Measurements from ENCODE around the gene SPATA46.

The SPATA46 gene

DNA sequence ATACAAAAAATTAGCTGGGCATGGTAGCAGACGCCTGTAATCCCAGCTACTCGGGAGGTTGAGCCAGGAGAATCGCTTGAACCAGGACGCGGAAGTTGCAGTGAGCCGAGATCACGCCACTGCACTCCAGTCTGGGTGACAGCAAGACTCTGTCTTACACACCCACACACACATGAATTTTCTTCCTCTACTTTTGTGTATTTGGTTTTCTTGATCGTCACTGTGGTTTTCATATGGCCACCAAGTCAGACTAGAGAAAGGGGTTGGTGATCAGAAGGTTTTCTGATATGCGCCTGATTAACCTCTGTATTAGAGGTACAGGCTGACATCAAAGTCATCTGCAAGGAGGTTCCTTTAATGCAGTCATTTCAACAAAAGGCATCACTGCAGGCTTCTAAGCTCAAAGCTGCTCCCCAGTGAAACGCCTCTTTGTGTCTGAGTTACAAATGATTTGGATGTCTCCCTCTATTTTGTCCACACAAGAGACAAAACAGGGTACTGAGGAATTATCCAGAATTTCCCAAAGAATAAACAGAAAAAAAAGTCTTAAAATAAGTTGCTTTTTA is 24.2 kb upstream of the SPATA46 start:
- Histone ChIP-seq H3F3A (ENCODE audit: insufficient read depth) (no peaks in the 10 kb centered on the region), H3K4me3 (ENCODE audit: insufficient read depth, low read length, poor library complexity, severe bottlenecking) (no peak overlapping the region), H3K79me2 (ENCODE audit: insufficient read depth, low read length) (no peaks in the 10 kb centered on the region), H3K27ac (ENCODE audit: low read depth, low read length) (no peak overlapping the region), H3K4me2 (ENCODE audit: low read depth, low read length, poor library complexity, severe bottlenecking) (no peak overlapping the region), H2AFZ (ENCODE audit: low read depth, low read length, severe bottlenecking) (no peak overlapping the region), H3K9me2 (replicated peaks; ENCODE audit: insufficient read depth, low read length) (no peaks in the 10 kb centered on the region), H3K9me3 (ENCODE audit: insufficient read depth, low read length) (no peaks in the 10 kb centered on the region), H3K27me3 (ENCODE audit: low read length) (no peaks in the 10 kb centered on the region), H3K36me3 (ENCODE audit: low read length) (no peaks in the 10 kb centered on the region), H3K9ac (ENCODE audit: low read length) (no peak overlapping the region), H4K20me1 (ENCODE audit: low read depth, low read length) (no peaks in the 10 kb centered on the region)
- TF ChIP-seq, protein P1, sequence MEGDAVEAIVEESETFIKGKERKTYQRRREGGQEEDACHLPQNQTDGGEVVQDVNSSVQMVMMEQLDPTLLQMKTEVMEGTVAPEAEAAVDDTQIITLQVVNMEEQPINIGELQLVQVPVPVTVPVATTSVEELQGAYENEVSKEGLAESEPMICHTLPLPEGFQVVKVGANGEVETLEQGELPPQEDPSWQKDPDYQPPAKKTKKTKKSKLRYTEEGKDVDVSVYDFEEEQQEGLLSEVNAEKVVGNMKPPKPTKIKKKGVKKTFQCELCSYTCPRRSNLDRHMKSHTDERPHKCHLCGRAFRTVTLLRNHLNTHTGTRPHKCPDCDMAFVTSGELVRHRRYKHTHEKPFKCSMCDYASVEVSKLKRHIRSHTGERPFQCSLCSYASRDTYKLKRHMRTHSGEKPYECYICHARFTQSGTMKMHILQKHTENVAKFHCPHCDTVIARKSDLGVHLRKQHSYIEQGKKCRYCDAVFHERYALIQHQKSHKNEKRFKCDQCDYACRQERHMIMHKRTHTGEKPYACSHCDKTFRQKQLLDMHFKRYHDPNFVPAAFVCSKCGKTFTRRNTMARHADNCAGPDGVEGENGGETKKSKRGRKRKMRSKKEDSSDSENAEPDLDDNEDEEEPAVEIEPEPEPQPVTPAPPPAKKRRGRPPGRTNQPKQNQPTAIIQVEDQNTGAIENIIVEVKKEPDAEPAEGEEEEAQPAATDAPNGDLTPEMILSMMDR (IDR thresholded peaks at IDR 0.05; ENCODE audit: insufficient read depth, low read length, poor library complexity, severe bottlenecking), result no peak

DNA sequence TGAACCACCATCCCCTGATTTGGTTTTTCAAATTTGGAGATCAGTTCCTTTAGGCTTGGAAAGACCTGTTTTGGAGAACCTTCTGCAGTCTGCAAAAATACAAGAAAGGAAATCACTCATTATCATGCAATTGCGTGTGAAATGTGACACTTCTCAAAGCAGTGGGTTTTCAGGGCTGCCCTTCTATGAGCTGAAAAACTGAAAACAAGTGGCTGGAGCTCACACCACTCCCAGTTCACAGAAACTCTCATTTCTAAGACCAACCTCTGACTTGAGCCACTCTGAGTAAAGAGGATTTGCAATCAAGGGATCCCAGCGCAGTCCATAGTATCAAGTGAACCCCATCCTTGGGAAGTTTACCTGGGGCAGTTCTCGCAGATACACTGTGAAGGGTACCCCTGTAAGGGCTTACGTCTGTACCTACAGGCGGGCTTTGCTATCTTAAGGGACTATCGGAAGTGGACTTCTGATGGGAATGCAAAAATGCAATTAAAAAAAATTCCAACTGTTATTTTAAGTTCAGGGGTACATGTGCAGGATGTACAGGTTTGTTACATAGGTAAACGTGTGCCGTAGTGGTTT is 22.4 kb upstream of the SPATA46 start:
- Histone ChIP-seq H3K9me2 (replicated peaks; ENCODE audit: insufficient read depth, low read length) (no peaks in the 10 kb centered on the region), H3K9ac (ENCODE audit: low read length) (no peak overlapping the region), H4K20me1 (ENCODE audit: low read depth, low read length) (no peaks in the 10 kb centered on the region), H3F3A (ENCODE audit: insufficient read depth) (no peaks in the 10 kb centered on the region), H3K9me3 (ENCODE audit: insufficient read depth, low read length) (no peaks in the 10 kb centered on the region), H3K27me3 (ENCODE audit: low read length) (no peaks in the 10 kb centered on the region), H3K4me2 (ENCODE audit: low read depth, low read length, poor library complexity, severe bottlenecking) (no peak overlapping the region), H3K4me3 (ENCODE audit: insufficient read depth, low read length, poor library complexity, severe bottlenecking) (no peak overlapping the region), H2AFZ (ENCODE audit: low read depth, low read length, severe bottlenecking) (no peak overlapping the region), H3K36me3 (ENCODE audit: low read length) (no peaks in the 10 kb centered on the region), H3K79me2 (ENCODE audit: insufficient read depth, low read length) (no peaks in the 10 kb centered on the region), H3K27ac (ENCODE audit: low read depth, low read length) (no peak overlapping the region)
- TF ChIP-seq EZH2phosphoT487 (conservative IDR thresholded peaks at IDR 0.05; ENCODE audit: low read length), result no peak
- TF ChIP-seq, protein P1 (IDR thresholded peaks at IDR 0.05; ENCODE audit: insufficient read depth, low read length, poor library complexity, severe bottlenecking), result no peak

DNA sequence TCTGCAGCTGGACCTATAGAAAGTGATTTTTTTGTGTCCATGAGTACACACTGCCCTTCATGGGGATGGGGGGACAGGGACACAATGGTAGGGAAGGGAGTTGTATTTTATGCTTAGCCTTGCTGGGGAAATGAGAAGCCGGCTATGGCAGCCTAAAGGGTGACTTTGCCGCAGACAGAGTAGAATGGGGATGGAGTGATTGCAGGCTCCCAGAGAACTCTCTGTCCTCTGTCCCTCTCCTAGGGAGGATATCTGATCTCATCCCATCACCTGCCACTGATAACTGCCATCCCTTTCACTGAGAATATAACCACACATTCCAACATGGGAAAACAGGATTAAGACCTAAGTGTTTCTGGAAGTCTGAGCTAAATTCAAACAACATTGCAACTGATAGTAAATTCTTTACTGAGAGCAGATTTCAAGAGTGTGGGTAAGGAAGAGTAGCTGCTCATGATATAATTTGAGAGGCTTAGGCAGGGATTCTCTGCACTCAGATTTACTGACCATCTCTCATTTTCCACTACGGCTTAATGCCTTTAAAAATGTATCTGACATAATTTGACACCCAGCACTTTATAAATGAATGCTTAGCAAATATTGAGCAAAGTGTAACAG is 21.4 kb upstream of the SPATA46 start:
- no peak overlapping the region for H3K27ac ChIP-seq (ENCODE audit: low read depth, low read length)
- H3K79me2 ChIP-seq (ENCODE audit: insufficient read depth, low read length), result no peaks in the 10 kb centered on the region
- H3K4me3 ChIP-seq (ENCODE audit: insufficient read depth, low read length, poor library complexity, severe bottlenecking), result no peak overlapping the region
- H3F3A ChIP-seq (ENCODE audit: insufficient read depth), result no peaks in the 10 kb centered on the region
- no peak for TF ChIP-seq EZH2phosphoT487 (conservative IDR thresholded peaks at IDR 0.05; ENCODE audit: low read length)
- TF ChIP-seq, protein P1 (IDR thresholded peaks at IDR 0.05; ENCODE audit: insufficient read depth, low read length, poor library complexity, severe bottlenecking), result no peak
- H4K20me1 ChIP-seq (ENCODE audit: low read depth, low read length), result no peaks in the 10 kb centered on the region
- H3K9ac ChIP-seq (ENCODE audit: low read length), result no peak overlapping the region
- H2AFZ ChIP-seq (ENCODE audit: low read depth, low read length, severe bottlenecking), result no peak overlapping the region
- H3K4me2 ChIP-seq (ENCODE audit: low read depth, low read length, poor library complexity, severe bottlenecking), result no peak overlapping the region
- no peaks in the 10 kb centered on the region for H3K27me3 ChIP-seq (ENCODE audit: low read length)
- no peaks in the 10 kb centered on the region for H3K9me3 ChIP-seq (ENCODE audit: insufficient read depth, low read length)
- no peaks in the 10 kb centered on the region for H3K36me3 ChIP-seq (ENCODE audit: low read length)
- no peaks in the 10 kb centered on the region for H3K9me2 ChIP-seq (replicated peaks; ENCODE audit: insufficient read depth, low read length)

All from SU-DHL-6 (cell line).